ENCODE measurements around the gene ALCAM.

DNA sequence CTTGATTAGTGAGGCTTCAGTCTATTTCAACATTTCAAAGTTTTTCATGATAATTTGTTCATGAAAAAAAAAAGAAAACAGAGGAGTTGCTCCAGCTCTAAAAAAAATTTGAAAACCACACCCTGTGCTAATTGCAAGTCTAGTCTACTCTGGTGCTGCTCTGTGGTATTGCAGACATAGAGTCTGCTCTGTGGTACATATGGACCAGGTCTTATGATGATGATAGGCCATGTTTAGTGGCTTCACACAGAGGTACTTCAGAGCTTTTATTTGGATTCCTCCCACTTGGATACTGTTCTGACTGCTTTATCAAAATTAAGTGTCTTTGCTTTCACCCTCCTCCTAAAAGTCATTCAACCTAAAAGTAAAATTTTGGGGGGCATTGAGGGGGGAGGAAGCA lies 160.8 kb downstream of the ALCAM start:
- TF ChIP-seq CTCF (conservative IDR thresholded peaks at IDR 0.05 in 1 of 2, IDR thresholded peaks at IDR 0.05 in 1 of 2; ENCODE audit: low read depth in 1 of 2, low read length in 2 of 2) (no peak), EZH2 (IDR thresholded peaks at IDR 0.05; ENCODE audit: low read length, missing control alignments) (no peak)
